KMS-11 (cell line): Measurements from ENCODE around the gene GSS.

Experiments used
- H2AFZ ChIP-seq: fragments of 200-600 bp; sonication (generic); 2 replicates; pipeline ENCODE4 v1.6.1; 2016; ENCODE audit warnings: antibody characterized with exemption, mixed run types, low read depth
- H3K27ac ChIP-seq: fragments of 200-600 bp; sonication (generic); 2 replicates; pipeline ENCODE4 v1.6.1; 2016; ENCODE audit warnings: mild to moderate bottlenecking, mixed run types
- H3K27me3 ChIP-seq: fragments of 200-600 bp; sonication (generic); 2 replicates; pipeline ENCODE4 v1.6.1; 2017; ENCODE audit warnings: mild to moderate bottlenecking, low read depth, mixed run types, moderate library complexity; ENCODE audit not compliant: insufficient read depth
- H3K36me3 ChIP-seq: fragments of 200-600 bp; sonication (generic); 2 replicates; pipeline ENCODE4 v1.6.1; 2017; ENCODE audit warnings: mild to moderate bottlenecking, mixed run types; ENCODE audit not compliant: insufficient read depth
- H3K4me1 ChIP-seq: fragments of 200-600 bp; sonication (generic); 2 replicates; pipeline ENCODE4 v1.6.1; 2016; ENCODE audit warnings: mild to moderate bottlenecking, low read depth, mixed run types; ENCODE audit not compliant: poor library complexity, severe bottlenecking
- H3K4me2 ChIP-seq: fragments of 200-600 bp; sonication (generic); 2 replicates; pipeline ENCODE4 v1.7.0; 2016; ENCODE audit warnings: mild to moderate bottlenecking, mixed run types
- H3K4me3 ChIP-seq: fragments of 200-600 bp; sonication (generic); IDR thresholded peaks from 2 replicates; pipeline ENCODE4 v1.6.1; 2017; ENCODE audit warnings: low read depth, low read length, mixed read lengths; ENCODE audit not compliant: insufficient read depth
- H3K79me2 ChIP-seq: fragments of 200-600 bp; sonication (generic); 2 replicates; pipeline ENCODE4 v1.6.1; 2016; ENCODE audit warnings: low read depth, mixed run types; ENCODE audit not compliant: insufficient read depth
- H3K9ac ChIP-seq: fragments of 200-600 bp; sonication (generic); 2 replicates; pipeline ENCODE4 v1.6.1; 2016; ENCODE audit warnings: mild to moderate bottlenecking, mixed run types
- H4K20me1 ChIP-seq: fragments of 200-600 bp; sonication (generic); 2 replicates; pipeline ENCODE4 v1.6.1; 2016; ENCODE audit warnings: mild to moderate bottlenecking, mixed run types; ENCODE audit not compliant: insufficient read depth
- TF ChIP-seq, protein P1 (sequence below): fragments of 200-600 bp; sonication (generic); conservative IDR thresholded peaks from 2 replicates; pipeline ENCODE4 v1.6.1; 2017; ENCODE audit warnings: low read depth, mild to moderate bottlenecking, antibody characterized with exemption, low read length, moderate library complexity, mixed read lengths

GSS gene

DNA sequence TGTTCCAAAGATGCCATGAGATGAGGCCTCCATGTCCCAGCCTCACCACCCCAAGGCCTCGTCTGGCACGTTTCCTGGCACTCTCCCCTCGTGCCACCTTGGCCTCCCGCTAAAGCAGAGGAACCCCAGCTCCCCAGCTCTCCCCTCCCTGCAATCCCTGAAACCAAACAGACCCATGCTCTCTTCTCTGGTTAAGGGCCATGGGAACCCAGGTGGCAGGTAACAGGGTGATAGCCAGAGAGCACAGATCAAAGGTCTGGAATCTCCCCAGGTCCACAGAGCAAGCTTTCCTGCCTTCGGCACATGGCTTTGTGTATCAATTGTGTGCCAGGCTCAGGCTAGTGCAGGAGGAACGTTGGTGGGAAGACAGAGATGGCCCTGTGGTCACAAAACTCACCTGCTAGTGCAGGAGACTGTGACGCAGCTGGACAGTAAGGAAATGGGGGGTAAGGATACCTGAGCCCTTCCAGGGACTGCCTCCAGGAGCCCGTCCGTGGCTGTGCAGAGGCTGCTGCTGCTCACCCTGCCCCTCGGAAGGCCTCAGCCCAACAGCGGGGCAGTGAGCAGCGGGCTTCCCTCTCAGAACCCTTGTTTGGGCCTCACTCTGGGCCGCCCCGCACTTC lies 39.0 kb upstream of the GSS start:
- no peaks in the 10 kb centered on the region for H3K36me3 ChIP-seq
- no peak overlapping the region for H3K4me3 ChIP-seq
- no peaks in the 10 kb centered on the region for H4K20me1 ChIP-seq
- no peaks in the 10 kb centered on the region for H3K27me3 ChIP-seq
- TF ChIP-seq, protein P1, sequence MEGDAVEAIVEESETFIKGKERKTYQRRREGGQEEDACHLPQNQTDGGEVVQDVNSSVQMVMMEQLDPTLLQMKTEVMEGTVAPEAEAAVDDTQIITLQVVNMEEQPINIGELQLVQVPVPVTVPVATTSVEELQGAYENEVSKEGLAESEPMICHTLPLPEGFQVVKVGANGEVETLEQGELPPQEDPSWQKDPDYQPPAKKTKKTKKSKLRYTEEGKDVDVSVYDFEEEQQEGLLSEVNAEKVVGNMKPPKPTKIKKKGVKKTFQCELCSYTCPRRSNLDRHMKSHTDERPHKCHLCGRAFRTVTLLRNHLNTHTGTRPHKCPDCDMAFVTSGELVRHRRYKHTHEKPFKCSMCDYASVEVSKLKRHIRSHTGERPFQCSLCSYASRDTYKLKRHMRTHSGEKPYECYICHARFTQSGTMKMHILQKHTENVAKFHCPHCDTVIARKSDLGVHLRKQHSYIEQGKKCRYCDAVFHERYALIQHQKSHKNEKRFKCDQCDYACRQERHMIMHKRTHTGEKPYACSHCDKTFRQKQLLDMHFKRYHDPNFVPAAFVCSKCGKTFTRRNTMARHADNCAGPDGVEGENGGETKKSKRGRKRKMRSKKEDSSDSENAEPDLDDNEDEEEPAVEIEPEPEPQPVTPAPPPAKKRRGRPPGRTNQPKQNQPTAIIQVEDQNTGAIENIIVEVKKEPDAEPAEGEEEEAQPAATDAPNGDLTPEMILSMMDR: no peak
- H3K27ac ChIP-seq: no peak overlapping the region
- H3K4me2 ChIP-seq: no peak overlapping the region
- H3K9ac ChIP-seq: no peak overlapping the region
- H3K79me2 ChIP-seq: no peaks in the 10 kb centered on the region
- H2AFZ ChIP-seq: no peak overlapping the region
- H3K4me1 ChIP-seq: no peaks in the 10 kb centered on the region

DNA sequence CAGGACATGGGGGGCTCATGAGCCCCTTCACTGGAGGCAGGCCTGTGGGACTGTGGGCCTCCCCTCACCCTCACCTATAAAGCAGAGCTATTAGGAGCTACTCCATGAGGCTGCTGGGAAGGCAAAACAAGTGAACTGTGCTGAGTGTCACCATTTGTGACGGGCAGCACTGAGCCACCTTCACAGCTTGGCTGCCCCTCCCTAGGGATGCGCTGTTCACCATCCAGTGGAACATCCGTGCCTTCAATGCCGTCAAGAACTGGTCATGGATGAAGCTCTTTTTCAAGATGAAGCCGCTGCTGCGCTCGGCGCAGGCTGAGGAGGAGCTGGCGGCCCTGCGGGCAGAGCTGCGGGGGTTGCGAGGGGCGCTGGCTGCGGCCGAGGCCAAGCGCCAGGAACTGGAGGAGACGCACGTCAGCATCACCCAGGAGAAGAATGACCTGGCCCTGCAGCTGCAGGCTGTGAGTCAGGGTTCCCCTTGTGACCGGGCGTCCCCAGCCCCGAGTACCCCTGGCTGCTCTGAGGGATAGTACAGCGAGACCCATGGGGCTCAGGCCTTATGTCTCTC lies 38.4 kb upstream of the GSS start:
- no peak overlapping the region for H3K4me2 ChIP-seq
- no peaks in the 10 kb centered on the region for H3K4me1 ChIP-seq
- no peaks in the 10 kb centered on the region for H4K20me1 ChIP-seq
- no peaks in the 10 kb centered on the region for H3K36me3 ChIP-seq
- no peak overlapping the region for H3K27ac ChIP-seq
- no peak overlapping the region for H3K4me3 ChIP-seq
- H3K27me3 ChIP-seq: no peaks in the 10 kb centered on the region
- no peaks in the 10 kb centered on the region for H3K79me2 ChIP-seq
- H2AFZ ChIP-seq: no peak overlapping the region
- H3K9ac ChIP-seq: no peak overlapping the region
- TF ChIP-seq, protein P1: no peak

DNA sequence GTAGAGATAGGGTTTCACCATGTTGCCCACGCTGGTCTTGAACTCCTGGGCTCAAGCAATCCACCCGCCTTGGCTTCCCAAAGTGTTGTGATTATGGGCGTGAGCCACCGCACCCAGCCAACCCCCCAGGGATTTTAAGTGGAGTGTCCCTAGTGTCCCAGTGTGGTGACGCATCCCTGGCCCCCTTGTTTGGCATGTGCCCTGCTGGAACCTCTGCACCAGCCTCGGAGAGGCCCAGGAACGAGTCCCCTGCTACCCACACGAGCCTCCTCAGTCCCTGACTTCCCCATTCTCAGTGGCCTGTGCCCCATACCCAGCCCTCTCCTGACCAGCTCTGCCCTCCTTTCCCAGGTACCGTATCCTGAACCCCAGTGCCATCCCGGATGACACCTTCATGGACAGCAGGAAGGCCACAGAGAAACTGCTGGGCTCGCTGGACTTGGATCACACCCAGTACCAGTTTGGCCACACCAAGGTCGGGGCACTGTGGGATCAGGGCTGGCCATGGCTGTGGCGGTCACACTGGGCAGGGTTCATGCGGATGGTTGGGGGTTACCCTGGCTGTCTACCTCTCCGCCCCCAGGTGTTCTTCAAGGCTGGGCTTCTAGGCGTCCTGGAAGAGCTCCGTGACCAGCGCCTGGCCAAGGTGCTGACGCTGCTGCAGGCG lies 37.3 kb upstream of the GSS start:
- Histone ChIP-seq H2AFZ (no peak overlapping the region), H3K9ac (no peak overlapping the region)

DNA sequence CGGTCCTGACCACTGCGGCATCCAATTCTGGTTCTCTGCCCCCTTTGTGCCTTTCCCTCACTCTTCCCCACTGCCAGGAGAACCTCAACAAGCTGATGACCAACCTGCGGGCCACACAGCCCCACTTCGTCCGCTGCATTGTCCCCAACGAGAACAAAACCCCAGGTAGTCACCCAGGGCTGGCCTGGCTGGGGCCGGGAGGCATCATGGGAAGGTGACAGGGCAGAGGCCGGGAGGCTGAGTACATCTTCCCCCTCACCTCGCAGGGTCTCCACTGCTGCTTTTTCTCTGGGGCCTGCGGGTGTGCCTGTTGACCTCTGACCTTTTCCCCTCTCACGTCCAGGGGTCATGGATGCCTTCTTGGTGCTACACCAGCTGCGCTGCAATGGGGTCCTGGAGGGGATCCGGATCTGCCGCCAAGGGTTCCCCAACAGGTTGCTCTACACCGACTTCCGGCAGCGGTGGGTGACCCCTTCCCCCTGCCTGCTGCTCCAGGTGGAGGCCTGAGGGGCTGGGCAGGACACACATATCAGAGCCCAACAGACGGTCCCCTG lies 35.1 kb upstream of the GSS start:
- Histone ChIP-seq H3K4me3 (no peak overlapping the region), H3K4me2 (no peak overlapping the region), H2AFZ (no peak overlapping the region), H3K36me3 (no peaks in the 10 kb centered on the region), H3K4me1 (no peaks in the 10 kb centered on the region), H4K20me1 (no peaks in the 10 kb centered on the region), H3K9ac (no peak overlapping the region), H3K27ac (no peak overlapping the region), H3K79me2 (no peaks in the 10 kb centered on the region), H3K27me3 (no peaks in the 10 kb centered on the region)
- TF ChIP-seq, protein P1: no peak

More for the DNA sequence above, 37.3 kb upstream of the GSS start:
- no peak overlapping the region for H3K4me2 ChIP-seq
- H3K27me3 ChIP-seq: no peaks in the 10 kb centered on the region
- H4K20me1 ChIP-seq: no peaks in the 10 kb centered on the region
- TF ChIP-seq, protein P1: no peak
- no peak overlapping the region for H3K27ac ChIP-seq
- H3K4me1 ChIP-seq: no peaks in the 10 kb centered on the region
- H3K79me2 ChIP-seq: no peaks in the 10 kb centered on the region
- H3K4me3 ChIP-seq: no peak overlapping the region
- no peaks in the 10 kb centered on the region for H3K36me3 ChIP-seq
